NCI-H748 (cell line): Measurements from ENCODE around the gene ST13.
"Not testable (repeated sequence)": the region's sequence is repeated elsewhere in the genome, so short reads cannot be mapped to it uniquely, and the experiment has no call there.

Experiments used
- DNase-seq: peaks from one replicate; lab custom pipeline; 2025; ENCODE audit not compliant: unreplicated experiment; lab: John Stamatoyannopoulos, UW

The ST13 gene

GRCh38 chr22:40789131-40789530 is 67.3 kb downstream of the ST13 start:
- DNase-seq = no peak

GRCh38 chr22:40782521-40782920 is 73.9 kb downstream of the ST13 start:
- DNase-seq = no peak

GRCh38 chr22:40781749-40782148 is 74.7 kb downstream of the ST13 start:
- not testable (repeated sequence) for DNase-seq
